ENCODE data around the gene PPARA. TPM values are rescaled to one million over a fixed set of nuclear protein-coding genes. Genes with fewer than 3 reads are reported as not detected.

PPARA gene
- total RNA-seq, 4 donors from 2014 or later, result 18.9 to 43.5 (median 27.2) TPM

DNA sequence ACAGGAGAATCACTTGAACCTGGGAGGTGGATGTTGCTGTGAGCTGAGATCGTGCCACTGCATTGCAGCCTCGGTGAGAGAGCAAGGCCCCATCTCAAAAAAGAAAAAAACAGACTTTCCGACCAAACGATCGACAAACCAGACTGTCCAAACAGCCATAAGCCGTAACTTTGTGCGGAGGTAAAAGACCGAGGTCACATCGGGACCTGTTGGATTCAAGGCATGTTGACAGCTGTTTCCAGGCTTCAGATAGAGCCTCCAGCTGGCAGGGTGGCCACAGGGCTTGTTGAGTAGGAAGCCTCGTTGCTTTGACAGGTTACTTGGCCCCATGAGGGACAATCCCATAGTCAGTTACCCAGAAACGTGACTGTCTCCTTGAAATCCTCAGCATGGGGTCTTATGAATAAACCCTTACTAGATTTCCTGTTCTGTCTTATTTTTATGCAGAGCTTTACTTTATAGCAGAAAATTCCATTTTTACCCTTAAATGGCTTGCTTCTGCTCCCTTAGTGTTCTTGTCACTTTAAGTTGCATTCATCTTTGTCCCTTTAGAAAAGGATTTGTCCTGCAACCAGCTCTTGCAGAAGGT, 22.3 kb downstream of the PPARA start:
- Histone ChIP-seq H3K36me3 (peaks cover 0 to 22% (median 0%) of the 10 kb centered on the region in 3 donors), H3K27ac (peak overlapping the region in 2 of 4 donors; percentile 51 to 72), H3K9me3 (peaks cover 0 to 11% (median 0%) of the 10 kb centered on the region in 4 donors), H3K4me3 (no peak overlapping the region), H3K4me1 (peaks cover 0 to 33% (median 25%) of the 10 kb centered on the region in 4 donors), H3K27me3 (no peaks in the 10 kb centered on the region)
- WGBS, 2 donors, result 85 to 86% methylated on average over 11 of the region's 11 CpGs
- DNase-seq (ENCODE audit: low spot score in 2 of 2), result no peak
- TF ChIP-seq EP300 (IDR thresholded peaks at IDR 0.05), result no peak
- TF ChIP-seq POLR2A (IDR thresholded peaks at IDR 0.05), result no peak
- TF ChIP-seq, protein P1, sequence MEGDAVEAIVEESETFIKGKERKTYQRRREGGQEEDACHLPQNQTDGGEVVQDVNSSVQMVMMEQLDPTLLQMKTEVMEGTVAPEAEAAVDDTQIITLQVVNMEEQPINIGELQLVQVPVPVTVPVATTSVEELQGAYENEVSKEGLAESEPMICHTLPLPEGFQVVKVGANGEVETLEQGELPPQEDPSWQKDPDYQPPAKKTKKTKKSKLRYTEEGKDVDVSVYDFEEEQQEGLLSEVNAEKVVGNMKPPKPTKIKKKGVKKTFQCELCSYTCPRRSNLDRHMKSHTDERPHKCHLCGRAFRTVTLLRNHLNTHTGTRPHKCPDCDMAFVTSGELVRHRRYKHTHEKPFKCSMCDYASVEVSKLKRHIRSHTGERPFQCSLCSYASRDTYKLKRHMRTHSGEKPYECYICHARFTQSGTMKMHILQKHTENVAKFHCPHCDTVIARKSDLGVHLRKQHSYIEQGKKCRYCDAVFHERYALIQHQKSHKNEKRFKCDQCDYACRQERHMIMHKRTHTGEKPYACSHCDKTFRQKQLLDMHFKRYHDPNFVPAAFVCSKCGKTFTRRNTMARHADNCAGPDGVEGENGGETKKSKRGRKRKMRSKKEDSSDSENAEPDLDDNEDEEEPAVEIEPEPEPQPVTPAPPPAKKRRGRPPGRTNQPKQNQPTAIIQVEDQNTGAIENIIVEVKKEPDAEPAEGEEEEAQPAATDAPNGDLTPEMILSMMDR (IDR thresholded peaks at IDR 0.05), result no peak

DNA sequence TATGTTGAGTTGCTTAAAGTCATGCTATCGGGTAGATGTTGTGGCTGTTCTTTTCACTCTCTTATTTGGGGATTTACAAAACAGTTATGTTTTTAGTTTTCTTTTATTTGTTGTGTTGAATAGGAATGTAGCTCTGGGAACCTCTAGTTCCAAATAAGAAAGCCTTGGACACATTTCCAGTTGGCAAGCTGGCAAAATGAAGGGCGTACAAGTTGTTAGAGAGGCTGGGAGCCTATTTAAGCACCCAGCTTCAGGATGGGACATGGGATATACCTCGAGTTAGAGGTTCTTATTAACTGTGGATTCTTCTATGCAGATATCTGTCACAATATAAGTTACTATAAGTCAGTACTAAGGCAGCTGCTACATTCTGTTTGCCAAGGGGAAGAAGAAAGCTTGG, 22.8 kb downstream of the PPARA start:
- H3K27me3 ChIP-seq, result no peaks in the 10 kb centered on the region
- TF ChIP-seq EP300 (IDR thresholded peaks at IDR 0.05), result no peak
- TF ChIP-seq POLR2A (IDR thresholded peaks at IDR 0.05), result no peak
- TF ChIP-seq, protein P1 (IDR thresholded peaks at IDR 0.05), result no peak
- WGBS, 2 donors, result 48 to 58% methylated on average over 3 of the region's 3 CpGs

DNA sequence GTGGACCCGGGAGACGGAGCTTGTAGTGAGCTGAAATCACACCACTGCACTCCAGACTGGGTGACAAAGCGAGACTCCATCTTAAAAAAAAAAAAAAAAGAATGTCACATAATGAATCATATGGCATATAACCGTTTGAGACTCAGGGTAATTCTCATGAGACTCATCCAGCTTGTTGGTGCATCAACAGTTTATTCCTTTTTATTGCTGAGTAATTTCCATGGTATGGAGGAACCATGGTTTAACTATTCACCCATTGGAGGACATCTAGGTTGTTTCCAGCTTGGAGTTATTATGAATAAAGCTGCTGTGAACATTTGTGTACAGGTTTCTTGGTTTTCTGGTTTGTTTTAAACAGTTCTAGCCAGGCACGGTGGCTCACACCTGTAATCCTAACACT, 25.3 kb downstream of the PPARA start:
- H3K4me1 ChIP-seq, result peaks cover 0 to 31% (median 25%) of the 10 kb centered on the region in 4 donors
- no peak overlapping the region for H3K27ac ChIP-seq
- TF ChIP-seq POLR2A (IDR thresholded peaks at IDR 0.05), result no peak
- no peak for TF ChIP-seq EP300 (IDR thresholded peaks at IDR 0.05)
- TF ChIP-seq, protein P1 (IDR thresholded peaks at IDR 0.05), result no peak
- WGBS, 2 donors, result 88 to 90% methylated on average over 5 of the region's 5 CpGs
- H3K27me3 ChIP-seq, result no peaks in the 10 kb centered on the region
- DNase-seq (ENCODE audit: low spot score in 2 of 2), result no peak
- no peak overlapping the region for H3K4me3 ChIP-seq
- peaks cover 0 to 45% (median 0%) of the 10 kb centered on the region in 3 donors for H3K36me3 ChIP-seq
- H3K9me3 ChIP-seq, result peaks cover 0 to 18% (median 2%) of the 10 kb centered on the region in 4 donors

More for the DNA sequence above, 22.8 kb downstream of the PPARA start:
- H3K36me3 ChIP-seq, result peaks cover 0 to 27% (median 0%) of the 10 kb centered on the region in 3 donors
- DNase-seq (ENCODE audit: low spot score in 2 of 2), result no peak
- H3K9me3 ChIP-seq, result peaks cover 0 to 11% (median 0%) of the 10 kb centered on the region in 4 donors
- peak overlapping the region in 1 of 4 donors; percentile 25 for H3K27ac ChIP-seq
- no peak overlapping the region for H3K4me3 ChIP-seq
- H3K4me1 ChIP-seq, result peaks cover 0 to 33% (median 25%) of the 10 kb centered on the region in 4 donors

DNA sequence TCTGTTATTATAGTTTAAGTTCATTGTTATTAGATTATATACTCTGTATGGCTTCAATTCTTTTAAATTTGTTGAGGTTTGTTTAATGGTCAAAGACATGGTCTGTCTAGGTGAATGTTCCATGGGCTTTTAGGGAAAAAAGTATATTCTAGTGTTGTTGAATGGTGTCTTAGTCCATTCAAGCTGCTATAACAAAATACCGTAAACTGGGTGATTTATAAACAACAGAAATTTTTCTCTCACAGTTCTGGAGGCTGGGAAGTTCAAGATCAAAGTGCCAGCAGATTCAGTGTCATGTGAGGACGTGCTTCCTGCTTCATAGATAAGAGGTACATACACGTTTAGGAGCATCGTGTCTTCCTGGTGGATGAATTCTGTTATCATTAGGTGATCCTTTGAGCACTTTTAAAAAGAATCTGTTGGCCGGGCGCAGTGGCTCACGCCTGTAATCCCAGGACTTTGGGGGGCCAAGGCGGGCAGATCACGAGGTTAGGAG, 26.2 kb downstream of the PPARA start:
- Histone ChIP-seq H3K9me3 (peaks cover 0 to 27% (median 6%) of the 10 kb centered on the region in 4 donors), H3K4me1 (peaks cover 0 to 22% (median 17%) of the 10 kb centered on the region in 4 donors), H3K27me3 (no peaks in the 10 kb centered on the region), H3K36me3 (peaks cover 0 to 55% (median 0%) of the 10 kb centered on the region in 3 donors), H3K4me3 (no peak overlapping the region), H3K27ac (no peak overlapping the region)
- no peak for DNase-seq (ENCODE audit: low spot score in 2 of 2)
- TF ChIP-seq EP300 (IDR thresholded peaks at IDR 0.05) (no peak), POLR2A (IDR thresholded peaks at IDR 0.05) (no peak)
- TF ChIP-seq, protein P1 (IDR thresholded peaks at IDR 0.05), result no peak
- WGBS, 2 donors, result 90 to 95% methylated on average over 9 of the region's 9 CpGs

DNA sequence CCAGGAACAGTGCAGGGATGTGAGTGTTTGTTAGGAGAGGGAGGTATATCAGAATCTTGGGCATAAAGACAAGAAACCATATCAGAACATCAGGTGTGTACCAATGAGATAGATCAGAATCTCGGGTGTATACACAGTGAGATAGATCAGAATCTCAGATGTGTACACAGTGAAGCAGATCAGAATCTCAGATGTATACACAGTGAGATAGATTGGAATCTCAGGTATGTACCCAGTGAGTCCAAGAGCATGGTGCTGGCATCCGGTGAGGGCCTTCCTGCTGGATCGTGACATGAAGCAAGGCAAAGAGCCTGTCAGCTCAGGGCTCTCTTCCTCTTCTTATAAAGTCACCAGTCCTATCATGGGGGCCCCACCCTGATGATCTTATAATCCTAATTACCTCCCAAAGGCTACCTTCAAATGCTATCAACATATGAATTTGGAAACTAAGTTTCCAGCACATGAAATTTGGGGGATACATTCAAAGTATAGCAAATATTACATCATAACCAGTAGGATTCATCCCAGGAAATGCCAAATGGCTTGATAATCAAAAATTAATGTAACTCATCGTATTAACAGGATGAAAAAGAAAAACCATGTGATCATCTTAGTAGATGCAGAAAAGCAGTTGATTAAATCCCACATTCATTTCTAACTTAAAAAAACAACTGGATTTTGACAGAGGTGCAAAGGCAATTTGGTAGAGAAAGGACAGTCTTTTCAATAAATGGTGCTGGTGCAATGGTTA, 28.6 kb downstream of the PPARA start:
- Histone ChIP-seq H3K4me3 (no peak overlapping the region), H3K36me3 (peaks cover 0 to 78% (median 0%) of the 10 kb centered on the region in 3 donors), H3K9me3 (peaks cover 0 to 28% (median 6%) of the 10 kb centered on the region in 4 donors), H3K27me3 (no peaks in the 10 kb centered on the region), H3K27ac (no peak overlapping the region), H3K4me1 (no peaks in the 10 kb centered on the region)
- TF ChIP-seq POLR2A (IDR thresholded peaks at IDR 0.05), result no peak
- no peak for TF ChIP-seq EP300 (IDR thresholded peaks at IDR 0.05)
- TF ChIP-seq, protein P1 (IDR thresholded peaks at IDR 0.05), result no peak
- 95 to 99% methylated on average over 4 of the region's 4 CpGs for whole genome bisulfite sequencing, 2 donors
- DNase-seq (ENCODE audit: low spot score in 2 of 2), result no peak
